Upper lobe of left lung (tissue), 4 donors: ENCODE results near the gene CCDC18.

Source experiments
- POLR2AphosphoS5 ChIP-seq, 2 donors: sonication (generic); formaldehyde crosslinking; IDR thresholded peaks; one replicate each; pipeline ENCODE4 v1.5.1; 2017; ENCODE audit warnings: antibody characterized with exemption in 2 of 2
- TF ChIP-seq, protein P1 (sequence below), 6 experiments: fragments of 450-650 bp in 4 of 6; fragments of 200-600 bp in 2 of 6; sonication (generic) in 2 of 6; IDR thresholded peaks; one replicate each; pipeline ENCODE4 v1.5.1; 2016 to 2019; ENCODE audit warnings: antibody characterized with exemption in 6 of 6

DNA sequence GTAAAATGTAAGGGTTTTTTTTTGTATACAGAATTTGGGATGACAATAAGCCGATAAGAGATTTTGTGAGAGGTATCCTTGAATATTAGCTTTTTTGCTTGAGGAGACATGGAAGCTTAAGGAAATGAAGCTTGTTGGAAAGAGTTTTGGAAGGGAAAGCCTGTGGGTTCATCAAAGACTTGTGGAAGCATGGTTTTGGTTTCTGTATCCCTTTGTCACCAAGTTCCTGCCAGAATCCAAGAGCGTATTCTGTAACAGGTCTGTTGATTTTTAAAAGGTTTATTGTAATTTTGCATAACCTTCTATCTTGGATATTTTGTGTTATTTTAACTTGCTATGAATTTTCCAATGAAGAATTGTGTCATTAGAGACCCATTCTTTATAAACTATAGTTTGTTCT lies 38.4 kb upstream of the CCDC18 start:
- TF ChIP-seq POLR2AphosphoS5 (IDR thresholded peaks at IDR 0.05), result no peak
- TF ChIP-seq, protein P1, sequence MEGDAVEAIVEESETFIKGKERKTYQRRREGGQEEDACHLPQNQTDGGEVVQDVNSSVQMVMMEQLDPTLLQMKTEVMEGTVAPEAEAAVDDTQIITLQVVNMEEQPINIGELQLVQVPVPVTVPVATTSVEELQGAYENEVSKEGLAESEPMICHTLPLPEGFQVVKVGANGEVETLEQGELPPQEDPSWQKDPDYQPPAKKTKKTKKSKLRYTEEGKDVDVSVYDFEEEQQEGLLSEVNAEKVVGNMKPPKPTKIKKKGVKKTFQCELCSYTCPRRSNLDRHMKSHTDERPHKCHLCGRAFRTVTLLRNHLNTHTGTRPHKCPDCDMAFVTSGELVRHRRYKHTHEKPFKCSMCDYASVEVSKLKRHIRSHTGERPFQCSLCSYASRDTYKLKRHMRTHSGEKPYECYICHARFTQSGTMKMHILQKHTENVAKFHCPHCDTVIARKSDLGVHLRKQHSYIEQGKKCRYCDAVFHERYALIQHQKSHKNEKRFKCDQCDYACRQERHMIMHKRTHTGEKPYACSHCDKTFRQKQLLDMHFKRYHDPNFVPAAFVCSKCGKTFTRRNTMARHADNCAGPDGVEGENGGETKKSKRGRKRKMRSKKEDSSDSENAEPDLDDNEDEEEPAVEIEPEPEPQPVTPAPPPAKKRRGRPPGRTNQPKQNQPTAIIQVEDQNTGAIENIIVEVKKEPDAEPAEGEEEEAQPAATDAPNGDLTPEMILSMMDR (IDR thresholded peaks at IDR 0.05), result no peak
